ENCODE results near the gene SLC25A42. TPM values are rescaled to one million over a fixed set of nuclear protein-coding genes. Genes with fewer than 3 reads are reported as not detected.

The SLC25A42 gene
- total and polyA plus RNA-seq, 2 experiments from 2014 or later = 13.8 to 23.2 TPM

GRCh38 chr19:19083413-19084178 lies 19.8 kb downstream of the SLC25A42 start:
- Histone ChIP-seq H3K36me3 (replicated peaks; ENCODE audit: insufficient read depth, low read depth) (no peaks in the 10 kb centered on the region), H3K4me1 (ENCODE audit: insufficient read depth) (no peaks in the 10 kb centered on the region), H3K9me3 (ENCODE audit: low read depth) (no peaks in the 10 kb centered on the region), H3K27me3 (no peaks in the 10 kb centered on the region), H3K4me2 (no peak overlapping the region), H3K27ac (no peak overlapping the region), H3K9me2 (replicated peaks; ENCODE audit: insufficient read depth) (no peaks in the 10 kb centered on the region), H3K79me2 (no peaks in the 10 kb centered on the region), H2AFZ (no peak overlapping the region), H4K20me1 (ENCODE audit: insufficient read depth, poor library complexity, severe bottlenecking) (no peaks in the 10 kb centered on the region), H3K4me3 (no peak overlapping the region)
- 93% methylated on average over 7 of the region's 10 CpGs for WGBS (ENCODE audit: low lambda C conversion rate, missing lambda C conversion rate)
- TF ChIP-seq CTCF (IDR thresholded peaks at IDR 0.05; ENCODE audit: poor library complexity) (no peak), EZH2phosphoT487 (IDR thresholded peaks at IDR 0.05; ENCODE audit: low read depth, severe bottlenecking, unreplicated experiment) (no peak), EZH2 (IDR thresholded peaks at IDR 0.05; ENCODE audit: borderline replicate concordance) (no peak)
- DNase-seq (ENCODE audit: low spot score) = no peak

GRCh38 chr19:19087676-19088075 lies 23.9 kb downstream of the SLC25A42 start:
- WGBS (ENCODE audit: low lambda C conversion rate, missing lambda C conversion rate) = 88% methylated on average over 2 of the region's 2 CpGs
- H2AFZ ChIP-seq = no peak overlapping the region
- no peaks in the 10 kb centered on the region for H3K79me2 ChIP-seq
- no peaks in the 10 kb centered on the region for H3K9me2 ChIP-seq (replicated peaks; ENCODE audit: insufficient read depth)
- H3K27me3 ChIP-seq = no peaks in the 10 kb centered on the region
- H4K20me1 ChIP-seq (ENCODE audit: insufficient read depth, poor library complexity, severe bottlenecking) = no peaks in the 10 kb centered on the region
- H3K4me1 ChIP-seq (ENCODE audit: insufficient read depth) = no peaks in the 10 kb centered on the region
- no peaks in the 10 kb centered on the region for H3K36me3 ChIP-seq (replicated peaks; ENCODE audit: insufficient read depth, low read depth)
- no peak for TF ChIP-seq EZH2phosphoT487 (IDR thresholded peaks at IDR 0.05; ENCODE audit: low read depth, severe bottlenecking, unreplicated experiment)
- no peak for TF ChIP-seq EZH2 (IDR thresholded peaks at IDR 0.05; ENCODE audit: borderline replicate concordance)
- TF ChIP-seq CTCF (IDR thresholded peaks at IDR 0.05; ENCODE audit: poor library complexity) = no peak
- H3K9me3 ChIP-seq (ENCODE audit: low read depth) = no peaks in the 10 kb centered on the region
- DNase-seq (ENCODE audit: low spot score) = no peak
- H3K4me3 ChIP-seq = no peak overlapping the region
- no peak overlapping the region for H3K4me2 ChIP-seq
- H3K27ac ChIP-seq = no peak overlapping the region

GRCh38 chr19:19094513-19094912 lies 30.7 kb downstream of the SLC25A42 start:
- DNase-seq (ENCODE audit: low spot score) = peak; percentile 32
- peak overlapping the region; percentile 58 for H3K27ac ChIP-seq
- no peaks in the 10 kb centered on the region for H3K79me2 ChIP-seq
- no peaks in the 10 kb centered on the region for H3K36me3 ChIP-seq (replicated peaks; ENCODE audit: insufficient read depth, low read depth)
- H3K27me3 ChIP-seq = no peaks in the 10 kb centered on the region
- H3K9me2 ChIP-seq (replicated peaks; ENCODE audit: insufficient read depth) = no peaks in the 10 kb centered on the region
- H3K4me1 ChIP-seq (ENCODE audit: insufficient read depth) = peaks cover 28% of the 10 kb centered on the region
- no peaks in the 10 kb centered on the region for H3K9me3 ChIP-seq (ENCODE audit: low read depth)
- TF ChIP-seq CTCF (IDR thresholded peaks at IDR 0.05; ENCODE audit: poor library complexity) = no peak
- H3K4me3 ChIP-seq = no peak overlapping the region
- WGBS (ENCODE audit: low lambda C conversion rate, missing lambda C conversion rate) = 75% methylated on average over 7 of the region's 7 CpGs
- no peak overlapping the region for H2AFZ ChIP-seq
- H4K20me1 ChIP-seq (ENCODE audit: insufficient read depth, poor library complexity, severe bottlenecking) = no peaks in the 10 kb centered on the region
- H3K4me2 ChIP-seq = no peak overlapping the region
